ENCODE data around the gene MON1A. TPM values are rescaled to one million over a fixed set of nuclear protein-coding genes. Genes with fewer than 3 reads are reported as not detected.

The MON1A gene
- polyA plus RNA-seq, 4 donors, result 15.9 to 48.1 (median 29.9) TPM

- Histone ChIP-seq H3K36me3 (ENCODE audit: control insufficient read depth in 3 of 3, insufficient read depth in 2 of 3, low read depth in 1 of 3, low read length in 3 of 3) (peaks cover 2 to 57% (median 11%) of the 10 kb centered on the region in 3 donors), H3K4me3 (ENCODE audit: low read depth in 1 of 3, low read length in 3 of 3) (no peak overlapping the region), H3K4me1 (ENCODE audit: control insufficient read depth in 3 of 3, insufficient read depth in 2 of 3, low read depth in 1 of 3, low read length in 2 of 3) (peaks cover 0 to 9% (median 0%) of the 10 kb centered on the region in 3 donors), H3K27me3 (ENCODE audit: control insufficient read depth in 3 of 3, insufficient read depth in 3 of 3, low read length in 3 of 3) (no peaks in the 10 kb centered on the region), H3K9me3 (ENCODE audit: control insufficient read depth in 2 of 2, insufficient read depth in 1 of 2, low read depth in 1 of 2, low read length in 1 of 2) (no peaks in the 10 kb centered on the region), H3K27ac (ENCODE audit: low read depth in 1 of 3, low read length in 2 of 3) (no peak overlapping the region)
- FAIRE-seq (no peak), DNase-seq (no peak)
- 84 to 90% (median 88%) methylated on average over 10 of the region's 10 CpGs for WGBS, 3 donors
Measured at GRCh38 chr3:49889296-49889695, 40.3 kb downstream of the MON1A start.

- Histone ChIP-seq H3K27ac (ENCODE audit: low read depth in 1 of 3, low read length in 2 of 3) (peak overlapping the region in 1 of 3 donors; percentile 51), H3K9me3 (ENCODE audit: control insufficient read depth in 2 of 2, insufficient read depth in 1 of 2, low read depth in 1 of 2, low read length in 1 of 2) (peaks cover 0 to 2% of the 10 kb centered on the region in 2 donors), H3K4me1 (ENCODE audit: control insufficient read depth in 3 of 3, insufficient read depth in 2 of 3, low read depth in 1 of 3, low read length in 2 of 3) (peaks cover 1 to 19% (median 2%) of the 10 kb centered on the region in 3 donors), H3K4me3 (ENCODE audit: low read depth in 1 of 3, low read length in 3 of 3) (no peak overlapping the region), H3K27me3 (ENCODE audit: control insufficient read depth in 3 of 3, insufficient read depth in 3 of 3, low read length in 3 of 3) (no peaks in the 10 kb centered on the region), H3K36me3 (ENCODE audit: control insufficient read depth in 3 of 3, insufficient read depth in 2 of 3, low read depth in 1 of 3, low read length in 3 of 3) (peaks cover 0 to 55% (median 11%) of the 10 kb centered on the region in 3 donors)
- no peak for FAIRE-seq
- DNase-seq, result peak in 1 of 2 donors; percentile 40
Measured at GRCh38 chr3:49886922-49887265, 42.7 kb downstream of the MON1A start.

GRCh38 chr3:49883998-49884397, 45.6 kb downstream of the MON1A start:
- no peak overlapping the region for H3K27ac ChIP-seq (ENCODE audit: low read depth in 1 of 3, low read length in 2 of 3)
- no peak overlapping the region for H3K4me3 ChIP-seq (ENCODE audit: low read depth in 1 of 3, low read length in 3 of 3)
- FAIRE-seq, result no peak
- whole genome bisulfite sequencing, 3 donors, result 85 to 92% (median 87%) methylated on average over 4 of the region's 4 CpGs
- H3K9me3 ChIP-seq (ENCODE audit: control insufficient read depth in 2 of 2, insufficient read depth in 1 of 2, low read depth in 1 of 2, low read length in 1 of 2), result peaks cover 0 to 2% of the 10 kb centered on the region in 2 donors
- no peaks in the 10 kb centered on the region for H3K27me3 ChIP-seq (ENCODE audit: control insufficient read depth in 3 of 3, insufficient read depth in 3 of 3, low read length in 3 of 3)
- peak in 1 of 2 donors; percentile 37 for DNase-seq
- H3K4me1 ChIP-seq (ENCODE audit: control insufficient read depth in 3 of 3, insufficient read depth in 2 of 3, low read depth in 1 of 3, low read length in 2 of 3), result peaks cover 2 to 40% (median 8%) of the 10 kb centered on the region in 3 donors
- H3K36me3 ChIP-seq (ENCODE audit: control insufficient read depth in 3 of 3, insufficient read depth in 2 of 3, low read depth in 1 of 3, low read length in 3 of 3), result peaks cover 0 to 30% (median 0%) of the 10 kb centered on the region in 3 donors

DNA sequence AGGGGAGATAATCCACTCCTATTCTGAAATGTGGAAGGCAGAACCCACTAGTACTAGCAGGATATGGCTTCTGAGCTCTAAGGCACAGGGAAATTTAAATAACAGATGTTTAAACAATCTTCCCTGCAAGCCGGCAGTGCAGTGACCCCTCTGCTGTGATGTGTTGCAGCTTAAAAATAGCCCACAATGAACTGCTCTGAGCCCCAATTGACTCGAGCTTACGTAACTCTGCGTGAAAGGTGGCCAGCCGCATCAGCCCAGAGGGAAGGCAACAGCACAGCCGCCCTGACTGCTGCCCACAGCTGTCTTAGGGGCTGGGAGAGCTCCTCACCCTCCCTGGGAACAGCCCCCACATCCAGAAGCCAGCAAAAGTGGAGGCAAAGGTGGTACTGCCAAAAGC, 47.4 kb downstream of the MON1A start:
- Histone ChIP-seq H3K27me3 (ENCODE audit: control insufficient read depth in 3 of 3, insufficient read depth in 3 of 3, low read length in 3 of 3) (no peaks in the 10 kb centered on the region), H3K4me1 (ENCODE audit: control insufficient read depth in 3 of 3, insufficient read depth in 2 of 3, low read depth in 1 of 3, low read length in 2 of 3) (peaks cover 2 to 43% (median 8%) of the 10 kb centered on the region in 3 donors), H3K9me3 (ENCODE audit: control insufficient read depth in 2 of 2, insufficient read depth in 1 of 2, low read depth in 1 of 2, low read length in 1 of 2) (peaks cover 0 to 2% of the 10 kb centered on the region in 2 donors), H3K27ac (ENCODE audit: low read depth in 1 of 3, low read length in 2 of 3) (no peak overlapping the region), H3K4me3 (ENCODE audit: low read depth in 1 of 3, low read length in 3 of 3) (no peak overlapping the region), H3K36me3 (ENCODE audit: control insufficient read depth in 3 of 3, insufficient read depth in 2 of 3, low read depth in 1 of 3, low read length in 3 of 3) (peaks cover 0 to 24% (median 0%) of the 10 kb centered on the region in 3 donors)
- FAIRE-seq, result no peak
- WGBS, 3 donors, result 37 to 68% (median 58%) methylated on average over 6 of the region's 6 CpGs
- no peak for DNase-seq

- Histone ChIP-seq H3K4me1 (ENCODE audit: control insufficient read depth in 3 of 3, insufficient read depth in 2 of 3, low read depth in 1 of 3, low read length in 2 of 3) (peaks cover 2 to 39% (median 8%) of the 10 kb centered on the region in 3 donors), H3K9me3 (ENCODE audit: control insufficient read depth in 2 of 2, insufficient read depth in 1 of 2, low read depth in 1 of 2, low read length in 1 of 2) (peaks cover 0 to 2% of the 10 kb centered on the region in 2 donors), H3K27ac (ENCODE audit: low read depth in 1 of 3, low read length in 2 of 3) (peak overlapping the region in 1 of 3 donors; percentile 21), H3K4me3 (ENCODE audit: low read depth in 1 of 3, low read length in 3 of 3) (no peak overlapping the region), H3K36me3 (ENCODE audit: control insufficient read depth in 3 of 3, insufficient read depth in 2 of 3, low read depth in 1 of 3, low read length in 3 of 3) (peaks cover 0 to 18% (median 0%) of the 10 kb centered on the region in 3 donors), H3K27me3 (ENCODE audit: control insufficient read depth in 3 of 3, insufficient read depth in 3 of 3, low read length in 3 of 3) (no peaks in the 10 kb centered on the region)
- WGBS, 3 donors, result 43 to 47% (median 46%) methylated on average over 6 of the region's 6 CpGs
- DNase-seq (peak in 1 of 2 donors; percentile 39), FAIRE-seq (no peak)
Measured at GRCh38 chr3:49880581-49881315, 48.9 kb downstream of the MON1A start.

DNA sequence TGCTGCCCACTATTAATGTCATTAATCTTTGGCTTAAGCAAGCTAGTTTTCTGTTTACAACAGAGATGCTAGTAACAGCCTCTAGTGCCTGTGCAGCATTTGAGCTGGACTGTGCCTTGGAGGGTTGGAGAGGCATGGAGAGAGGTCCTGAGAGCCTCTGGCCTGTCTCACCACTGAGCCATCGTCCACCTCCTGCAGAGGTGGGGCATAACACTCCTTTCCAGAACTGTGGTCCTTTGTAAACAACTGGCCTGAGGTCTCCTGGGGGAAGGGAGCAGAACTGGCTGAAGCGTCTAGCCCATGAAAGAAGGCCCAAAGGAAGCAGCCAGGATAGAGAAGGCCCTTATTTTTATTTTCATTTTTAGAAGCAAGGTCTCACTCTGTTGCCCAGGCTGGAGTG, 49.9 kb downstream of the MON1A start:
- H3K4me3 ChIP-seq (ENCODE audit: low read depth in 1 of 3, low read length in 3 of 3), result no peak overlapping the region
- peaks cover 0 to 10% (median 0%) of the 10 kb centered on the region in 3 donors for H3K36me3 ChIP-seq (ENCODE audit: control insufficient read depth in 3 of 3, insufficient read depth in 2 of 3, low read depth in 1 of 3, low read length in 3 of 3)
- H3K27me3 ChIP-seq (ENCODE audit: control insufficient read depth in 3 of 3, insufficient read depth in 3 of 3, low read length in 3 of 3), result no peaks in the 10 kb centered on the region
- 55 to 70% (median 69%) methylated on average over 2 of the region's 2 CpGs for WGBS, 3 donors
- no peak for DNase-seq
- FAIRE-seq, result no peak
- peaks cover 2 to 40% (median 8%) of the 10 kb centered on the region in 3 donors for H3K4me1 ChIP-seq (ENCODE audit: control insufficient read depth in 3 of 3, insufficient read depth in 2 of 3, low read depth in 1 of 3, low read length in 2 of 3)
- H3K27ac ChIP-seq (ENCODE audit: low read depth in 1 of 3, low read length in 2 of 3), result no peak overlapping the region
- H3K9me3 ChIP-seq (ENCODE audit: control insufficient read depth in 2 of 2, insufficient read depth in 1 of 2, low read depth in 1 of 2, low read length in 1 of 2), result peaks cover 0 to 2% of the 10 kb centered on the region in 2 donors

DNA sequence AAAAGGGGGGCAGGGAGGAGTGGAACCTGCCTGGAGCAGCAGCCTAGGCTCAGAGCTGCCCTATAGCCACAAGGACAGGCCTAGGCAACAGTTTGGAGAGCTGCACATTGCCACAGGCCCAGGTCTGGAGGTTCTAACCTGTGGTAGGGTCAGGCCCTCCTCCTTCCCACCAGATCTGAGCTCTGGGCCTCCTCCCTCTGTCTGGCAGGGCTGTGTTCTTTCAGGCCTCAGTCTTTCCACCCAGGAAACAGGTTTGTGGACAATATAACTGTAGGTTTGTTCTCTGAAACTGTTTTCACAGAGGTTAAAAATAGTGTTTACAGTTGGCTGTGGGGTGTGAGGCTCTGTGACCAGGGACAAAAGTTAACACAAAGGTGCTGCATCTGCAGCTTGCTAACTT, 50.9 kb downstream of the MON1A start:
- peaks cover 0 to 6% (median 0%) of the 10 kb centered on the region in 3 donors for H3K36me3 ChIP-seq (ENCODE audit: control insufficient read depth in 3 of 3, insufficient read depth in 2 of 3, low read depth in 1 of 3, low read length in 3 of 3)
- H3K4me3 ChIP-seq (ENCODE audit: low read depth in 1 of 3, low read length in 3 of 3), result no peak overlapping the region

GRCh38 chr3:49877716-49878115, 51.9 kb downstream of the MON1A start:
- no peak for DNase-seq
- H3K4me3 ChIP-seq (ENCODE audit: low read depth in 1 of 3, low read length in 3 of 3), result no peak overlapping the region
- FAIRE-seq, result no peak
- H3K36me3 ChIP-seq (ENCODE audit: control insufficient read depth in 3 of 3, insufficient read depth in 2 of 3, low read depth in 1 of 3, low read length in 3 of 3), result peaks cover 0 to 6% (median 0%) of the 10 kb centered on the region in 3 donors
- H3K27me3 ChIP-seq (ENCODE audit: control insufficient read depth in 3 of 3, insufficient read depth in 3 of 3, low read length in 3 of 3), result no peaks in the 10 kb centered on the region
- H3K27ac ChIP-seq (ENCODE audit: low read depth in 1 of 3, low read length in 2 of 3), result no peak overlapping the region
- peaks cover 12 to 56% (median 16%) of the 10 kb centered on the region in 3 donors for H3K4me1 ChIP-seq (ENCODE audit: control insufficient read depth in 3 of 3, insufficient read depth in 2 of 3, low read depth in 1 of 3, low read length in 2 of 3)
- no peaks in the 10 kb centered on the region for H3K9me3 ChIP-seq (ENCODE audit: control insufficient read depth in 2 of 2, insufficient read depth in 1 of 2, low read depth in 1 of 2, low read length in 1 of 2)
- WGBS, 3 donors, result 72 to 93% (median 85%) methylated on average over 2 of the region's 2 CpGs

More for the DNA sequence above, 50.9 kb downstream of the MON1A start:
- Histone ChIP-seq H3K9me3 (ENCODE audit: control insufficient read depth in 2 of 2, insufficient read depth in 1 of 2, low read depth in 1 of 2, low read length in 1 of 2) (peaks cover 0 to 2% of the 10 kb centered on the region in 2 donors), H3K27ac (ENCODE audit: low read depth in 1 of 3, low read length in 2 of 3) (no peak overlapping the region), H3K4me1 (ENCODE audit: control insufficient read depth in 3 of 3, insufficient read depth in 2 of 3, low read depth in 1 of 3, low read length in 2 of 3) (peaks cover 5 to 47% (median 12%) of the 10 kb centered on the region in 3 donors), H3K27me3 (ENCODE audit: control insufficient read depth in 3 of 3, insufficient read depth in 3 of 3, low read length in 3 of 3) (no peaks in the 10 kb centered on the region)
- FAIRE-seq, result no peak
- no peak for DNase-seq

All from small intestine (tissue), 7 donors.